ENCODE results near the gene BRPF1.

The BRPF1 gene

GRCh38 chr3:9748031-9748430 lies 16.5 kb downstream of the BRPF1 start:
- no peaks in the 10 kb centered on the region for H3K9me3 ChIP-seq (ENCODE audit: control insufficient read depth, insufficient read depth, low read length)
- no peak overlapping the region for H3K4me3 ChIP-seq (ENCODE audit: low read length)
- no peaks in the 10 kb centered on the region for H4K20me1 ChIP-seq (ENCODE audit: control insufficient read depth, insufficient read depth, low read depth, low read length)
- H3F3A ChIP-seq (ENCODE audit: control insufficient read depth, insufficient read depth): peaks cover 20% of the 10 kb centered on the region
- H3K4me2 ChIP-seq (ENCODE audit: low read length): no peak overlapping the region
- TF ChIP-seq EZH2phosphoT487 (IDR thresholded peaks at IDR 0.05; ENCODE audit: borderline replicate concordance, low read length) (no peak), CTCF (IDR thresholded peaks at IDR 0.05; ENCODE audit: low read depth, low read length, poor library complexity, severe bottlenecking) (no peak)
- H3K27me3 ChIP-seq (ENCODE audit: control insufficient read depth, low read length): no peaks in the 10 kb centered on the region
- H3K9me2 ChIP-seq (replicated peaks; ENCODE audit: control insufficient read depth, low read length): no peaks in the 10 kb centered on the region
- peaks cover 29% of the 10 kb centered on the region for H3K4me1 ChIP-seq (ENCODE audit: control insufficient read depth, low read length)
- no peak overlapping the region for H3K27ac ChIP-seq (ENCODE audit: low read depth, low read length)
- H3K79me2 ChIP-seq (ENCODE audit: control insufficient read depth, low read length): peaks cover 25% of the 10 kb centered on the region
- H3K36me3 ChIP-seq (ENCODE audit: control insufficient read depth, low read length): peaks cover 87% of the 10 kb centered on the region

DNA sequence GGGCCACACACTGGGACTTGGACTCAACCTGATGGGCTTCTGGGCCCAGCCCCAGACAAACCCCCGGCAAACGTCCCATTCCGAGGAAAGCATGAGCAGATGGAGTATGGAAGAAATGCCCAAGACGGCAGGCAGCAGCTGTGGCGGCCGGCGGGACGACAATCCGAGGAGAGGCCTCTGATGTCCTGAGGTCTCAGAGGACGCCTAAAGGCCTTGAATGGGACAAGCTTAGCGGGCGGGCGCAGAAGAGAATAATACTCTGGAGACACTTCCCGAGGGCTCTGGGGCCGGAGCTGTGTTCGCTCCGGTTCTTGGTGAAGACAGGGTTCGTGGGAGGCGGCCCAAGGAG lies 17.7 kb downstream of the BRPF1 start:
- no peaks in the 10 kb centered on the region for H3K27me3 ChIP-seq (ENCODE audit: control insufficient read depth, low read length)
- TF ChIP-seq EZH2phosphoT487 (IDR thresholded peaks at IDR 0.05; ENCODE audit: borderline replicate concordance, low read length) (no peak), CTCF (IDR thresholded peaks at IDR 0.05; ENCODE audit: low read depth, low read length, poor library complexity, severe bottlenecking) (no peak)
- H3K9me2 ChIP-seq (replicated peaks; ENCODE audit: control insufficient read depth, low read length): no peaks in the 10 kb centered on the region
- no peaks in the 10 kb centered on the region for H3K9me3 ChIP-seq (ENCODE audit: control insufficient read depth, insufficient read depth, low read length)
- peak overlapping the region; percentile 72 for H3K27ac ChIP-seq (ENCODE audit: low read depth, low read length)
- H3K4me1 ChIP-seq (ENCODE audit: control insufficient read depth, low read length): peaks cover 31% of the 10 kb centered on the region
- H3K4me2 ChIP-seq (ENCODE audit: low read length): peak overlapping the region; percentile 83
- peaks cover 80% of the 10 kb centered on the region for H3K36me3 ChIP-seq (ENCODE audit: control insufficient read depth, low read length)
- H3K79me2 ChIP-seq (ENCODE audit: control insufficient read depth, low read length): peaks cover 25% of the 10 kb centered on the region
- peak overlapping the region; percentile 91 for H3K4me3 ChIP-seq (ENCODE audit: low read length)
- H3F3A ChIP-seq (ENCODE audit: control insufficient read depth, insufficient read depth): peaks cover 20% of the 10 kb centered on the region
- H4K20me1 ChIP-seq (ENCODE audit: control insufficient read depth, insufficient read depth, low read depth, low read length): no peaks in the 10 kb centered on the region

DNA sequence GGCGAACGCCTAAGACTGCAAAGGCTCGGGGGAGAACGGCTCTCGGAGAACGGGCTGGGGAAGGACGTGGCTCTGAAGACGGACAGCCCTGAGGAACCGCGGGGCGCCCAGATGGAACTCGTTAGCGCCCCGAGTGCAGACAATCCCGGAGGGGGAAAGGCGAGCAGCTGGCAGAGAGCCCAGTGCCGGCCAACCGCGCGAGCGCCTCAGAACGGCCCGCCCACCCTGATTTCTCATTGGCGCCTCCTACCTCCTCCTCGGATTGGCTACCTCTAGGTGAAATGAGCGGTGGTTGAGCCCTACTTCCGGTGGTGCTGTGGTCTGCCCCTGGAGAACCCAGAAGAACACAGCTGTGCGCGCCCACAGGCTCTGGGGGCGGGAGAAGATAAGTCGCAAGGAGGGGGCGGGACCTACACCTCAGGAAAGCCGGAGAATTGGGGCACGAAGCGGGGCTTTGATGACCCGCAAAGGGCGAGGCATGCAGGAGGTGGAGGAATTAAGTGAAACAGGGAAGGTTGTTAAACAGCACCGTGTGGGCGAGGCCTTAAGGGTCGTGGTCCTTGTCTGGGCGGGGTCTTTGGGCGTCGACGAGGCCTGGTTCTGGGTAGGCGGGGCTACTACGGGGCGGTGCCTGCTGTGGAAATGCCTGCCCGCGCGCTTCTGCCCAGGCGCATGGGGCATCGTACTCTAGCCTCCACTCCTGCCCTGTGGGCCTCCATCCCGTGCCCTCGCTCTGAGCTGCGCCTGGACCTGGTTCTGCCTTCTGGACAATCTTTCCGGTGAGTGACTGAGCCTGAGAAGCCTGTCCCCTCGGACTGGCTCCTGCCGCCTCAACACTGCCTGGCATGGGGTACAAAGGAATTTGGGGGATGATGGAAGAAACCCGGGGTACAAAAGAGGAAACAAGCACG lies 18.4 kb downstream of the BRPF1 start, which contains the start of gene OGG1:
Gene OGG1, plus strand, starts transcription at position 308 of the 911 bp plus-strand sequence. Its CDS starts 335 bp downstream, at position 643.
- peaks cover 25% of the 10 kb centered on the region for H3K79me2 ChIP-seq (ENCODE audit: control insufficient read depth, low read length)
- peaks cover 38% of the 10 kb centered on the region for H3K4me1 ChIP-seq (ENCODE audit: control insufficient read depth, low read length)
- no peaks in the 10 kb centered on the region for H3K9me2 ChIP-seq (replicated peaks; ENCODE audit: control insufficient read depth, low read length)
- H4K20me1 ChIP-seq (ENCODE audit: control insufficient read depth, insufficient read depth, low read depth, low read length): no peaks in the 10 kb centered on the region
- H3K9me3 ChIP-seq (ENCODE audit: control insufficient read depth, insufficient read depth, low read length): no peaks in the 10 kb centered on the region
- peak within 1 kb of the TSS; percentile 91 for H3K4me3 ChIP-seq (ENCODE audit: low read length)
- H3K27ac ChIP-seq (ENCODE audit: low read depth, low read length): peak within 1 kb of the TSS; percentile 72
- H3K4me2 ChIP-seq (ENCODE audit: low read length): peak within 1 kb of the TSS; percentile 83
- TF ChIP-seq CTCF (IDR thresholded peaks at IDR 0.05; ENCODE audit: low read depth, low read length, poor library complexity, severe bottlenecking) (peak; percentile 22), EZH2phosphoT487 (IDR thresholded peaks at IDR 0.05; ENCODE audit: borderline replicate concordance, low read length) (no peak)
- H3K36me3 ChIP-seq (ENCODE audit: control insufficient read depth, low read length): peaks cover 80% of the 10 kb centered on the region
- no peaks in the 10 kb centered on the region for H3K27me3 ChIP-seq (ENCODE audit: control insufficient read depth, low read length)
- H3F3A ChIP-seq (ENCODE audit: control insufficient read depth, insufficient read depth): peaks cover 20% of the 10 kb centered on the region
